Peyer's patch (tissue), 4 donors: Measurements from ENCODE around the gene RFX4. TPM values are rescaled to one million over a fixed set of nuclear protein-coding genes. Genes with fewer than 3 reads are reported as not detected.

Source experiments
- DNase-seq, 3 donors: peaks; one replicate each; pipeline ENCODE4 v3.0.0-alpha.2; 2017 to 2019
- H3K27ac ChIP-seq, 4 donors: fragments of 200-600 bp; sonication (generic); one replicate each; pipeline ENCODE4 v1.5.1; 2016 to 2019
- H3K27me3 ChIP-seq, 2 donors: fragments of 200-600 bp; sonication (generic); one replicate each; pipeline ENCODE4 v1.5.1; 2019
- H3K36me3 ChIP-seq, 3 donors: fragments of 200-600 bp; sonication (generic); one replicate each; pipeline ENCODE4 v1.5.1; 2016 to 2019
- H3K4me1 ChIP-seq, 4 donors: fragments of 200-600 bp; sonication (generic); one replicate each; pipeline ENCODE4 v1.5.1; 2016 to 2019
- H3K4me3 ChIP-seq, 4 donors: fragments of 200-600 bp; sonication (generic); 1 replicate in 3 of 4; 2 replicates in 1 of 4; pipeline ENCODE4 v1.5.1; 2016 to 2019; ENCODE audit warnings: mild to moderate bottlenecking in 1 of 4
- H3K9me3 ChIP-seq, 4 donors: fragments of 200-600 bp; sonication (generic); one replicate each; pipeline ENCODE4 v1.5.1; 2016 to 2019; ENCODE audit warnings: mild to moderate bottlenecking in 1 of 4
- POLR2A ChIP-seq, 2 donors: fragments of 450-650 bp; IDR thresholded peaks; one replicate each; pipeline ENCODE4 v1.5.1; 2017; ENCODE audit warnings: antibody characterized with exemption in 2 of 2, mild to moderate bottlenecking in 2 of 2, moderate library complexity in 2 of 2
- total RNA-seq, 4 donors: library from RNA; depleted of rRNA; stranded (reverse); fragments of >200 nt; gene quantifications; one replicate each; pipeline ENCODE4 v1.1.0, GENCODE V29; 2016
- TF ChIP-seq, protein P1 (sequence below), 6 experiments: fragments of 450-650 bp in 4 of 6; fragments of 200-600 bp in 2 of 6; sonication (generic) in 1 of 6; IDR thresholded peaks; one replicate each; pipeline ENCODE4 v1.5.1; 2017 to 2019; ENCODE audit warnings: antibody characterized with exemption in 6 of 6, mild to moderate bottlenecking in 3 of 6, moderate library complexity in 1 of 6

The RFX4 gene
- total RNA-seq, 4 donors from 2014 or later = not detected

DNA sequence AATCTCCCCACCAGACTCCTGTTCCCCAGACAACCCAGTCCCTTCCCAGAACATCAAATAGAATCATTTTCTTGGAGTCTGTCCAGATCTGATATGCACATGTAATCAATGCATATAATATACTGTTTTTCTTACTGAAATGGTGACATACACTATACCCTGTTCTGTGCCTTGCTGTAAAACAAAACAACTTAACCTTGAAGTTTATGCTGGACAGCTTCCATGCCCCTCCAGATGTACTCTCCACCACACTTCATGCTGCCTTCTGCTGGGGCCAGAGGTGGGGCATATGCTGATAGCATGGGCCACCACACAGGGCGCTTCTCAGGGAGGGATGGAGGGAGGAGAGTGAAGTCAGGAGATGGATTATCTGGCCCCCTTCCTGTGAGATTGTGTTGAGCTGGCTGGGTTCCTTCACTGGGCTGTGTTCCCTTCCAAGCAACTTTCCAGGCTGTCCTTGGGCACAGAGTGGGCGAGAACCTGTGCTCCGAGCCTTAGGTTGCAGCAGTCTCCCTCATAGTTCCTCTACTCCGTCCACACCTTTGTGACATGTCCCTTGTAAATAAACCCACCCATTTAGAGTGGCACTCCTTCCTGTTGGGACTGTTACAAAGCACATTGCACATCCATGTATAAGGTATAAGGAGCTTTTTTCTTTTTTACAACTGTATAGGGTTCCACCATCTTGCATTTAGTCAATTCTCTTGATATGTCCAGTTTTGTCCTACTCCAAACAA is 114.0 kb downstream of the RFX4 start:
- no peak overlapping the region for H3K4me3 ChIP-seq
- no peaks in the 10 kb centered on the region for H3K4me1 ChIP-seq
- no peaks in the 10 kb centered on the region for H3K9me3 ChIP-seq
- H3K36me3 ChIP-seq = no peaks in the 10 kb centered on the region
- DNase-seq = no peak
- no peaks in the 10 kb centered on the region for H3K27me3 ChIP-seq
- H3K27ac ChIP-seq = no peak overlapping the region
- no peak for TF ChIP-seq POLR2A (IDR thresholded peaks at IDR 0.05)
- TF ChIP-seq, protein P1, sequence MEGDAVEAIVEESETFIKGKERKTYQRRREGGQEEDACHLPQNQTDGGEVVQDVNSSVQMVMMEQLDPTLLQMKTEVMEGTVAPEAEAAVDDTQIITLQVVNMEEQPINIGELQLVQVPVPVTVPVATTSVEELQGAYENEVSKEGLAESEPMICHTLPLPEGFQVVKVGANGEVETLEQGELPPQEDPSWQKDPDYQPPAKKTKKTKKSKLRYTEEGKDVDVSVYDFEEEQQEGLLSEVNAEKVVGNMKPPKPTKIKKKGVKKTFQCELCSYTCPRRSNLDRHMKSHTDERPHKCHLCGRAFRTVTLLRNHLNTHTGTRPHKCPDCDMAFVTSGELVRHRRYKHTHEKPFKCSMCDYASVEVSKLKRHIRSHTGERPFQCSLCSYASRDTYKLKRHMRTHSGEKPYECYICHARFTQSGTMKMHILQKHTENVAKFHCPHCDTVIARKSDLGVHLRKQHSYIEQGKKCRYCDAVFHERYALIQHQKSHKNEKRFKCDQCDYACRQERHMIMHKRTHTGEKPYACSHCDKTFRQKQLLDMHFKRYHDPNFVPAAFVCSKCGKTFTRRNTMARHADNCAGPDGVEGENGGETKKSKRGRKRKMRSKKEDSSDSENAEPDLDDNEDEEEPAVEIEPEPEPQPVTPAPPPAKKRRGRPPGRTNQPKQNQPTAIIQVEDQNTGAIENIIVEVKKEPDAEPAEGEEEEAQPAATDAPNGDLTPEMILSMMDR (IDR thresholded peaks at IDR 0.05) = no peak

DNA sequence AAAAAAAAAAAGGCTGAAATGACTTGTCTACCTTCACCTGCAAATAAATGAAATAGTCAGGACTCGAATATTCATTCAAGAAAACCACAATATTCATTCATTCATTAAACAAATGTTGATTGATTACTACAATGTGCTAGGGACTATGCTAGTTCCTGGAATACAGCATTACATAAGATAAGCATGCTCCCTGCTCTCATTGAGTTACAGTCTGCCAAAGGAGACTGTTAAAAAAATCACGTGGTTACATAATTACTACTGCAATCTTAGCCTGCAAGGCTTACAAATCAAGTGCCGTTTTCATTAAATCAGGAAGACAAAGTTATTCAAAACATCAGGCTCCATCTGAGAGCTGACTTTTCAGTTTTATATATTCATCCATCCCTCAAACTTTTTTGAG is 121.3 kb downstream of the RFX4 start:
- no peaks in the 10 kb centered on the region for H3K9me3 ChIP-seq
- H3K27ac ChIP-seq = no peak overlapping the region
- no peaks in the 10 kb centered on the region for H3K27me3 ChIP-seq
- TF ChIP-seq POLR2A (IDR thresholded peaks at IDR 0.05) = no peak
- TF ChIP-seq, protein P1 (IDR thresholded peaks at IDR 0.05) = no peak
- no peak for DNase-seq
- no peaks in the 10 kb centered on the region for H3K36me3 ChIP-seq
- H3K4me1 ChIP-seq = no peaks in the 10 kb centered on the region
- no peak overlapping the region for H3K4me3 ChIP-seq

DNA sequence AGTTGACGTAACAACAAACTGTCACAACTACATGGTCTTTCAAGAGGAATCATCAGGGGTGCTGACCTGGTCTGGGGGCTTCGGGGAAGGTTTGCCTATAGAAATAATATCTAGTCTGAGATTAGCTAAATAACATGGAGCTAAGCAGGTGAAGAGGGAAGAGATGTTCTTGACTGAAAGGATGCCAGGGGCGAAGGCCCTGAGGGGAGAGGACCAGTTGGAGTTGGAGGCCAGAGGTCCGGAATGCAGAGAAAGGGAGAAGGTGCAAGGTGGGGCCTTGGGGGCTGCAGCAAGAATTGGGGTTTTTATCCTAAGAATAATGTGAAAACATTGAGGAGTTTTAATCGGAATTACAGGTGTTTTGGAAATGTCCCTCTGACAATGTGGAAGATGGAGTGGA is 123.2 kb downstream of the RFX4 start:
- Histone ChIP-seq H3K4me3 (no peak overlapping the region), H3K27me3 (no peaks in the 10 kb centered on the region), H3K9me3 (no peaks in the 10 kb centered on the region), H3K4me1 (no peaks in the 10 kb centered on the region), H3K27ac (no peak overlapping the region), H3K36me3 (no peaks in the 10 kb centered on the region)
- TF ChIP-seq, protein P1 (IDR thresholded peaks at IDR 0.05) = no peak
- no peak for TF ChIP-seq POLR2A (IDR thresholded peaks at IDR 0.05)
- DNase-seq = no peak

DNA sequence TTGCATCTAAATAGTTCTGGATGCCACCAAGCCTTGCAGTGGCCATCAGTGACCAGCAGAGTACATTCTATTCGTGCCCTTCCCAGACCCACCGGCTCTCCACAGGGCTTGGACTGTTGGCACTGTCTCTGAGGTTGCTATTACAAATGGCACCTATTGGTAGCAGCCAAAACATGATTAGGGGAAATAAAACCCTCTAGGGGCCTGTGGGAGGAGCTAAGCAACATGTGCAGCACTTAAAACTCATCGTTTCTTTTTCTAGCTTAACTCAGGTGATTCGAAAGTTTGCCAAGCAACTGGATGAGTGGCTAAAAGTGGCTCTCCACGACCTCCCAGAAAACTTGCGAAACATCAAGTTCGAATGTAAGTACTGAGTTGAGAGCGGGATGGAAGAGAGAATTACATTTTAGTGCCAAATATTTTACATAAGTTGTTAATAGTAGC is 126.3 kb downstream of the RFX4 start:
- DNase-seq = no peak
- Histone ChIP-seq H3K9me3 (no peaks in the 10 kb centered on the region), H3K36me3 (no peaks in the 10 kb centered on the region), H3K27me3 (no peaks in the 10 kb centered on the region), H3K27ac (no peak overlapping the region), H3K4me3 (no peak overlapping the region), H3K4me1 (peaks cover 0 to 12% (median 1%) of the 10 kb centered on the region in 4 donors)
- TF ChIP-seq, protein P1 (IDR thresholded peaks at IDR 0.05) = no peak

DNA sequence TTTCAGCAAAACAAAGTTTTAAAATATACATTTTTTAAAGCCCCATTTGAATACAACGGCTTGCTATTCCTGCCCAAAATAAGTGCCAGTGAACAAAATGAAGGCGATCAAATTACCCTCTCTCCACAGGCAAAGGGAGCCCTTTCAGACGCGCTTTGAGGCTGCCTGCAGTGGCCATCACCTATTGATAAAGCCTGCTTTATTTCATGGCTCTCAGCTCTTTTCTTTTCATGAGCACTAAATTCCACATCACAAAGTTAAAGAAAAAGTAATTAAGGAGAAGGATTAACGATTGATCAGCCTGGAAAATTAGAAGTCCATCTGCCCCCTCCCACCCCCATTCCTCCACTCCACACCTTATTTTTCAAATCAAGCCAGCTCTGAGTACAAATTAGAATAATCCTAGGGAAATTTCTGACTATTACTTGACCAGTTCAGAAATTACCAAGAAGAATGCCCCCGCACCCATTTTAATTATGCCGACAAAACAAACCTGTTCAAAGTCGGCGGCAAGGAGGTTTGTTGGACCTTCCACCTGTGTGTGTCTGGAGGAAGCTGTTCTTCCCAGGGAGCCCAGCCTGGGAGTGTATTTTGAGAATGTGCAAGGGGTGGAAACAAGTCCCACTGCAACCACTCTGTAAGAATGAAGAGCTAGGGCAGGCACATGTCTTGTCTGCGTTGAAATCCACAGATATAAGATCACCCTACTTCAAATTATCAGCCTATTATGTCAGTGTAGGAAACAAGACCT is 127.5 kb downstream of the RFX4 start:
- no peak overlapping the region for H3K27ac ChIP-seq
- H3K36me3 ChIP-seq = no peaks in the 10 kb centered on the region
- DNase-seq = no peak
- no peaks in the 10 kb centered on the region for H3K9me3 ChIP-seq
- peaks cover 0 to 12% (median 1%) of the 10 kb centered on the region in 4 donors for H3K4me1 ChIP-seq
- no peak overlapping the region for H3K4me3 ChIP-seq
- H3K27me3 ChIP-seq = no peaks in the 10 kb centered on the region
- TF ChIP-seq POLR2A (IDR thresholded peaks at IDR 0.05) = no peak
- TF ChIP-seq, protein P1 (IDR thresholded peaks at IDR 0.05) = no peak
